Calu3 (cell line): Measurements from ENCODE around the gene SYCE1L. TPM values are rescaled to one million over a fixed set of nuclear protein-coding genes. Genes with fewer than 3 reads are reported as not detected.

Experiments used
- BruUV-seq: library from RNA; stranded (reverse); fragments of 400-500 nt; replicated peaks from 2 replicates; lab custom pipeline; 2021; lab: Mats Ljungman, UMichigan
- CTCF ChIA-PET: fragments of 300-600 bp; sonication (Branson Sonifier 250); formaldehyde crosslinking; loops from one replicate; lab custom pipeline; 2022; ENCODE audit warnings: antibody characterized with exemption; lab: Charles Lee
- DNase-seq: peaks from one replicate; pipeline ENCODE4 v3.0.0; 2022
- H3K27ac Mint-ChIP-seq: one replicate; pipeline ENCODE4 v1.8.0; 2022; ENCODE audit warnings: mixed read lengths; ENCODE audit not compliant: unreplicated experiment
- H3K27me3 Mint-ChIP-seq: one replicate; pipeline ENCODE4 v1.8.0; 2022; ENCODE audit warnings: mixed read lengths; ENCODE audit not compliant: unreplicated experiment
- H3K36me3 Mint-ChIP-seq: one replicate; pipeline ENCODE4 v1.8.0; 2022; ENCODE audit warnings: mild to moderate bottlenecking, moderate library complexity, mixed read lengths; ENCODE audit not compliant: insufficient read depth, unreplicated experiment
- H3K4me1 Mint-ChIP-seq: one replicate; pipeline ENCODE4 v1.8.0; 2022; ENCODE audit warnings: mild to moderate bottlenecking, low read depth, mixed read lengths; ENCODE audit not compliant: unreplicated experiment
- H3K4me3 Mint-ChIP-seq: one replicate; pipeline ENCODE4 v1.8.0; 2022; ENCODE audit warnings: mild to moderate bottlenecking, low read depth, moderate library complexity, mixed read lengths; ENCODE audit not compliant: unreplicated experiment
- H3K9me3 Mint-ChIP-seq: one replicate; pipeline ENCODE4 v1.8.0; 2022; ENCODE audit warnings: low read depth, mixed read lengths; ENCODE audit not compliant: unreplicated experiment
- CTCF ChIP-seq: fragments of 200-600 bp; IDR thresholded peaks from one replicate; pipeline ENCODE4 v1.8.0; 2022; ENCODE audit warnings: antibody characterized with exemption; ENCODE audit not compliant: unreplicated experiment
- intact Hi-C: fragments of 100-400 bp; cut with micrococcal nuclease; formaldehyde crosslinking; loops from one replicate; pipeline ENCODE4 v1.10.0; 2022; ENCODE audit not compliant: unreplicated experiment
- total RNA-seq: library from RNA; stranded (reverse); gene quantifications from 2 replicates; pipeline ENCODE4 v1.2.3, GENCODE V29; 2022

Gene SYCE1L
- total RNA-seq, 1 experiment from 2014 or later, result 6.2 TPM

- Mint-ChIP-seq H3K27me3 (no peaks in the 10 kb centered on the region), H3K9me3 (peaks cover 2% of the 10 kb centered on the region), H3K27ac (peak overlapping the region; percentile 9), H3K36me3 (peaks cover 22% of the 10 kb centered on the region), H3K4me3 (peak overlapping the region; percentile 74), H3K4me1 (peaks cover 18% of the 10 kb centered on the region)
- no peak for TF ChIP-seq CTCF
- CTCF ChIA-PET, result no interaction called here
- BruUV-seq, result no TSS peak
- DNase-seq, result peak; percentile 32
- intact Hi-C loops, result no loop called here
Measured at GRCh38 chr16:77213542-77214106, 14.4 kb downstream of the SYCE1L start.

GRCh38 chr16:77214411-77215138 lies 15.4 kb downstream of the SYCE1L start:
- Mint-ChIP-seq H3K4me3 (no peak overlapping the region), H3K9me3 (peaks cover 2% of the 10 kb centered on the region), H3K4me1 (peaks cover 25% of the 10 kb centered on the region), H3K27me3 (no peaks in the 10 kb centered on the region), H3K36me3 (peaks cover 22% of the 10 kb centered on the region), H3K27ac (no peak overlapping the region)
- no peak for DNase-seq
- TF ChIP-seq CTCF, result no peak
- CTCF ChIA-PET, result no interaction called here
- intact Hi-C loops, result no loop called here
- no TSS peak for BruUV-seq

GRCh38 chr16:77219437-77219836 lies 20.2 kb downstream of the SYCE1L start:
- Mint-ChIP-seq H3K4me1 (peaks cover 11% of the 10 kb centered on the region), H3K4me3 (no peak overlapping the region), H3K9me3 (no peaks in the 10 kb centered on the region), H3K27ac (no peak overlapping the region), H3K36me3 (no peaks in the 10 kb centered on the region), H3K27me3 (no peaks in the 10 kb centered on the region)
- BruUV-seq, result no TSS peak
- intact Hi-C loops, result no loop called here
- TF ChIP-seq CTCF, result no peak
- no peak for DNase-seq
- CTCF ChIA-PET, result interaction anchor here (0.6 kb wide), 1 partner anchor 112 kb away, joined by 6 read pairs; no protein-coding TSS in a partner anchor

- no peak for DNase-seq
- CTCF ChIA-PET, result no interaction called here
- TF ChIP-seq CTCF, result no peak
- no peaks in the 10 kb centered on the region for H3K36me3 Mint-ChIP-seq
- peaks cover 11% of the 10 kb centered on the region for H3K4me1 Mint-ChIP-seq
- H3K27ac Mint-ChIP-seq, result no peak overlapping the region
- no peaks in the 10 kb centered on the region for H3K27me3 Mint-ChIP-seq
- H3K4me3 Mint-ChIP-seq, result no peak overlapping the region
- intact Hi-C loops, result no loop called here
- H3K9me3 Mint-ChIP-seq, result no peaks in the 10 kb centered on the region
- BruUV-seq, result no TSS peak
Measured at GRCh38 chr16:77220427-77220826, 21.2 kb downstream of the SYCE1L start.
